Measurements from ENCODE around the gene ADRA2B.

DNA sequence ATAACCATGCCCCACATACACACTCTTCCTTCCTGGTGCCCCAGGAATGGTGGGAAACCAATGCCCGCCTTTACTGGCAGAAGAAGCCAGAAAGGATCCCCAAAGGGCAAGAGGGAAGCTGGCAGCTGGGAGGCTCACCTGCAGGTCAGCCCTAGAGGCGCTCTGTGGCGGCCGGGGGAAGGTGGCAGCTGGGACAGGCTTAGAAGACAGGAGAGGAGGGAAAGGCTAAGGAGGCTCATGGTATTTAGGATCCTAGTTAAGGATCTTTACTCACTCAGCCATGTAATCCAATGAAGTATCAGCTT, 23.8 kb downstream of the ADRA2B start:
- TF ChIP-seq, protein P1, sequence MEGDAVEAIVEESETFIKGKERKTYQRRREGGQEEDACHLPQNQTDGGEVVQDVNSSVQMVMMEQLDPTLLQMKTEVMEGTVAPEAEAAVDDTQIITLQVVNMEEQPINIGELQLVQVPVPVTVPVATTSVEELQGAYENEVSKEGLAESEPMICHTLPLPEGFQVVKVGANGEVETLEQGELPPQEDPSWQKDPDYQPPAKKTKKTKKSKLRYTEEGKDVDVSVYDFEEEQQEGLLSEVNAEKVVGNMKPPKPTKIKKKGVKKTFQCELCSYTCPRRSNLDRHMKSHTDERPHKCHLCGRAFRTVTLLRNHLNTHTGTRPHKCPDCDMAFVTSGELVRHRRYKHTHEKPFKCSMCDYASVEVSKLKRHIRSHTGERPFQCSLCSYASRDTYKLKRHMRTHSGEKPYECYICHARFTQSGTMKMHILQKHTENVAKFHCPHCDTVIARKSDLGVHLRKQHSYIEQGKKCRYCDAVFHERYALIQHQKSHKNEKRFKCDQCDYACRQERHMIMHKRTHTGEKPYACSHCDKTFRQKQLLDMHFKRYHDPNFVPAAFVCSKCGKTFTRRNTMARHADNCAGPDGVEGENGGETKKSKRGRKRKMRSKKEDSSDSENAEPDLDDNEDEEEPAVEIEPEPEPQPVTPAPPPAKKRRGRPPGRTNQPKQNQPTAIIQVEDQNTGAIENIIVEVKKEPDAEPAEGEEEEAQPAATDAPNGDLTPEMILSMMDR (conservative IDR thresholded peaks at IDR 0.05; ENCODE audit: low read length) = no peak
- no peak for TF ChIP-seq EZH2phosphoT487 (IDR thresholded peaks at IDR 0.05; ENCODE audit: borderline replicate concordance)
